Hepatocyte (in vitro differentiated cells): ENCODE measurements around the gene PRSS3.
"Not testable (repeated sequence)": the region's sequence is repeated elsewhere in the genome, so short reads cannot be mapped to it uniquely, and the experiment has no call there.

Source experiments
- CTCF ChIP-seq: fragments of 200-600 bp; sonication (generic); IDR thresholded peaks from 2 replicates; pipeline ENCODE4 v1.5.1; 2016; ENCODE audit warnings: antibody characterized with exemption, mild to moderate bottlenecking; ENCODE audit not compliant: poor library complexity
- EZH2 ChIP-seq: fragments of 200-600 bp; sonication (generic); IDR thresholded peaks from 2 replicates; pipeline ENCODE4 v1.6.1; 2016; ENCODE audit warnings: antibody characterized with exemption, mild to moderate bottlenecking, borderline replicate concordance
- EZH2phosphoT487 ChIP-seq: fragments of 200-600 bp; sonication (generic); IDR thresholded peaks from one replicate; pipeline ENCODE4 v1.6.1; 2018; ENCODE audit warnings: antibody characterized with exemption, mild to moderate bottlenecking, low read depth, moderate library complexity; ENCODE audit not compliant: unreplicated experiment, severe bottlenecking

- TF ChIP-seq CTCF, EZH2, EZH2phosphoT487: not testable (repeated sequence)
Measured at GRCh38 chr9:33827285-33827684, 31.9 kb downstream of the PRSS3 start.
